ENCODE measurements around the gene FBN1.

Gene FBN1

GRCh38 chr15:48566668-48567067 lies 78.8 kb downstream of the FBN1 start:
- Histone ChIP-seq H3K9ac (ENCODE audit: low read length) (no peak overlapping the region), H3K9me3 (ENCODE audit: control insufficient read depth, insufficient read depth, low read depth, low read length) (no peaks in the 10 kb centered on the region), H3K27me3 (ENCODE audit: control insufficient read depth, insufficient read depth, low read length) (no peaks in the 10 kb centered on the region), H3K4me1 (ENCODE audit: control insufficient read depth, insufficient read depth, low read length) (no peaks in the 10 kb centered on the region), H3K27ac (ENCODE audit: low read depth, low read length) (no peak overlapping the region), H3K4me3 (ENCODE audit: low read depth, low read length) (no peak overlapping the region), H3K36me3 (ENCODE audit: control insufficient read depth, insufficient read depth, low read length) (no peaks in the 10 kb centered on the region)

- Histone ChIP-seq H3K9me3 (ENCODE audit: control insufficient read depth, insufficient read depth, low read depth, low read length) (no peaks in the 10 kb centered on the region), H3K27me3 (ENCODE audit: control insufficient read depth, insufficient read depth, low read length) (no peaks in the 10 kb centered on the region), H3K27ac (ENCODE audit: low read depth, low read length) (no peak overlapping the region), H3K4me1 (ENCODE audit: control insufficient read depth, insufficient read depth, low read length) (no peaks in the 10 kb centered on the region), H3K4me3 (ENCODE audit: low read depth, low read length) (no peak overlapping the region), H3K9ac (ENCODE audit: low read length) (no peak overlapping the region), H3K36me3 (ENCODE audit: control insufficient read depth, insufficient read depth, low read length) (no peaks in the 10 kb centered on the region)
Observed at GRCh38 chr15:48565560-48566482, 79.7 kb downstream of the FBN1 start.

GRCh38 chr15:48564690-48565089 lies 80.8 kb downstream of the FBN1 start:
- Histone ChIP-seq H3K27ac (ENCODE audit: low read depth, low read length) (no peak overlapping the region), H3K9ac (ENCODE audit: low read length) (no peak overlapping the region), H3K4me3 (ENCODE audit: low read depth, low read length) (no peak overlapping the region), H3K4me1 (ENCODE audit: control insufficient read depth, insufficient read depth, low read length) (no peaks in the 10 kb centered on the region), H3K27me3 (ENCODE audit: control insufficient read depth, insufficient read depth, low read length) (no peaks in the 10 kb centered on the region), H3K9me3 (ENCODE audit: control insufficient read depth, insufficient read depth, low read depth, low read length) (no peaks in the 10 kb centered on the region), H3K36me3 (ENCODE audit: control insufficient read depth, insufficient read depth, low read length) (no peaks in the 10 kb centered on the region)

GRCh38 chr15:48563934-48564333 lies 81.6 kb downstream of the FBN1 start:
- Histone ChIP-seq H3K27me3 (ENCODE audit: control insufficient read depth, insufficient read depth, low read length) (no peaks in the 10 kb centered on the region), H3K36me3 (ENCODE audit: control insufficient read depth, insufficient read depth, low read length) (no peaks in the 10 kb centered on the region), H3K9ac (ENCODE audit: low read length) (no peak overlapping the region), H3K4me1 (ENCODE audit: control insufficient read depth, insufficient read depth, low read length) (peaks cover 5% of the 10 kb centered on the region; the same call in 1 of the 2 replicates), H3K27ac (ENCODE audit: low read depth, low read length) (no peak overlapping the region), H3K4me3 (ENCODE audit: low read depth, low read length) (no peak overlapping the region), H3K9me3 (ENCODE audit: control insufficient read depth, insufficient read depth, low read depth, low read length) (no peaks in the 10 kb centered on the region)

- Histone ChIP-seq H3K27me3 (ENCODE audit: control insufficient read depth, insufficient read depth, low read length) (no peaks in the 10 kb centered on the region), H3K9ac (ENCODE audit: low read length) (no peak overlapping the region), H3K36me3 (ENCODE audit: control insufficient read depth, insufficient read depth, low read length) (no peaks in the 10 kb centered on the region), H3K4me3 (ENCODE audit: low read depth, low read length) (no peak overlapping the region), H3K9me3 (ENCODE audit: control insufficient read depth, insufficient read depth, low read depth, low read length) (no peaks in the 10 kb centered on the region), H3K4me1 (ENCODE audit: control insufficient read depth, insufficient read depth, low read length) (peaks cover 6% of the 10 kb centered on the region; the same call in 1 of the 2 replicates), H3K27ac (ENCODE audit: low read depth, low read length) (no peak overlapping the region)
Observed at GRCh38 chr15:48560321-48561051, 85.0 kb downstream of the FBN1 start.

GRCh38 chr15:48559285-48559684 lies 86.2 kb downstream of the FBN1 start:
- Histone ChIP-seq H3K4me1 (ENCODE audit: control insufficient read depth, insufficient read depth, low read length) (peaks cover 6% of the 10 kb centered on the region; the same call in 1 of the 2 replicates), H3K27me3 (ENCODE audit: control insufficient read depth, insufficient read depth, low read length) (no peaks in the 10 kb centered on the region), H3K36me3 (ENCODE audit: control insufficient read depth, insufficient read depth, low read length) (no peaks in the 10 kb centered on the region), H3K9me3 (ENCODE audit: control insufficient read depth, insufficient read depth, low read depth, low read length) (no peaks in the 10 kb centered on the region), H3K27ac (ENCODE audit: low read depth, low read length) (no peak overlapping the region), H3K9ac (ENCODE audit: low read length) (no peak overlapping the region), H3K4me3 (ENCODE audit: low read depth, low read length) (no peak overlapping the region)

GRCh38 chr15:48558226-48558625 lies 87.3 kb downstream of the FBN1 start:
- peaks cover 6% of the 10 kb centered on the region; the same call in 1 of the 2 replicates for H3K4me1 ChIP-seq (ENCODE audit: control insufficient read depth, insufficient read depth, low read length)
- no peaks in the 10 kb centered on the region for H3K27me3 ChIP-seq (ENCODE audit: control insufficient read depth, insufficient read depth, low read length)
- H3K27ac ChIP-seq (ENCODE audit: low read depth, low read length) = no peak overlapping the region
- H3K9ac ChIP-seq (ENCODE audit: low read length) = no peak overlapping the region
- H3K4me3 ChIP-seq (ENCODE audit: low read depth, low read length) = no peak overlapping the region
- no peaks in the 10 kb centered on the region for H3K36me3 ChIP-seq (ENCODE audit: control insufficient read depth, insufficient read depth, low read length)
- H3K9me3 ChIP-seq (ENCODE audit: control insufficient read depth, insufficient read depth, low read depth, low read length) = no peaks in the 10 kb centered on the region

GRCh38 chr15:48557335-48557734 lies 88.2 kb downstream of the FBN1 start:
- Histone ChIP-seq H3K27me3 (ENCODE audit: control insufficient read depth, insufficient read depth, low read length) (no peaks in the 10 kb centered on the region), H3K4me1 (ENCODE audit: control insufficient read depth, insufficient read depth, low read length) (peaks cover 6% of the 10 kb centered on the region; the same call in 1 of the 2 replicates), H3K4me3 (ENCODE audit: low read depth, low read length) (no peak overlapping the region), H3K36me3 (ENCODE audit: control insufficient read depth, insufficient read depth, low read length) (no peaks in the 10 kb centered on the region), H3K27ac (ENCODE audit: low read depth, low read length) (no peak overlapping the region), H3K9ac (ENCODE audit: low read length) (no peak overlapping the region), H3K9me3 (ENCODE audit: control insufficient read depth, insufficient read depth, low read depth, low read length) (no peaks in the 10 kb centered on the region)

GRCh38 chr15:48556159-48556897 lies 89.2 kb downstream of the FBN1 start:
- Histone ChIP-seq H3K9me3 (ENCODE audit: control insufficient read depth, insufficient read depth, low read depth, low read length) (no peaks in the 10 kb centered on the region), H3K36me3 (ENCODE audit: control insufficient read depth, insufficient read depth, low read length) (no peaks in the 10 kb centered on the region), H3K27ac (ENCODE audit: low read depth, low read length) (no peak overlapping the region), H3K27me3 (ENCODE audit: control insufficient read depth, insufficient read depth, low read length) (no peaks in the 10 kb centered on the region), H3K4me1 (ENCODE audit: control insufficient read depth, insufficient read depth, low read length) (peaks cover 6% of the 10 kb centered on the region; the same call in 1 of the 2 replicates), H3K9ac (ENCODE audit: low read length) (no peak overlapping the region), H3K4me3 (ENCODE audit: low read depth, low read length) (no peak overlapping the region)

GRCh38 chr15:48555241-48555881 lies 90.1 kb downstream of the FBN1 start:
- peaks cover 6% of the 10 kb centered on the region; the same call in 1 of the 2 replicates for H3K4me1 ChIP-seq (ENCODE audit: control insufficient read depth, insufficient read depth, low read length)
- H3K9ac ChIP-seq (ENCODE audit: low read length) = no peak overlapping the region
- H3K4me3 ChIP-seq (ENCODE audit: low read depth, low read length) = no peak overlapping the region
- no peaks in the 10 kb centered on the region for H3K9me3 ChIP-seq (ENCODE audit: control insufficient read depth, insufficient read depth, low read depth, low read length)
- no peaks in the 10 kb centered on the region for H3K36me3 ChIP-seq (ENCODE audit: control insufficient read depth, insufficient read depth, low read length)
- no peak overlapping the region for H3K27ac ChIP-seq (ENCODE audit: low read depth, low read length)
- H3K27me3 ChIP-seq (ENCODE audit: control insufficient read depth, insufficient read depth, low read length) = no peaks in the 10 kb centered on the region
